Tibial nerve (tissue), 3 donors: ENCODE data around the gene HJV.

Experiments
- CTCF ChIP-seq, 5 experiments: fragments of 200-600 bp in 3 of 5; fragments of 450-650 bp in 2 of 5; sonication (generic) in 3 of 5; IDR thresholded peaks; one replicate each; pipeline ENCODE4 v1.5.1; 2016 to 2019; ENCODE audit warnings: antibody characterized with exemption in 5 of 5, mild to moderate bottlenecking in 3 of 5, moderate library complexity in 2 of 5
- POLR2A ChIP-seq, 2 donors: fragments of 450-650 bp; IDR thresholded peaks; one replicate each; pipeline ENCODE4 v1.6.1; 2017; ENCODE audit warnings: antibody characterized with exemption in 2 of 2, mild to moderate bottlenecking in 2 of 2, moderate library complexity in 2 of 2

GRCh38 chr1:145975216-145975615 is 46.3 kb downstream of the HJV start:
- no peak for TF ChIP-seq POLR2A (IDR thresholded peaks at IDR 0.05)
- no peak for TF ChIP-seq CTCF (IDR thresholded peaks at IDR 0.05)
